HEK293T (cell line): ENCODE data around the gene TCOF1.

Experiments used
- ARNT ChIP-seq: fragments of 450-650 bp; IDR thresholded peaks from 2 replicates; pipeline ENCODE4 v1.6.1; 2017; ENCODE audit warnings: mild to moderate bottlenecking
- BHLHE40 ChIP-seq: fragments of 450-650 bp; IDR thresholded peaks from 2 replicates; pipeline ENCODE4 v1.6.1; 2016; ENCODE audit warnings: mild to moderate bottlenecking, moderate library complexity, borderline replicate concordance
- FOXA1 ChIP-seq: fragments of 450-650 bp; IDR thresholded peaks from 2 replicates; pipeline ENCODE4 v1.6.1; 2016; ENCODE audit warnings: mild to moderate bottlenecking
- FOXK2 ChIP-seq: fragments of 450-650 bp; IDR thresholded peaks from 2 replicates; pipeline ENCODE4 v1.6.1; 2016; ENCODE audit warnings: mild to moderate bottlenecking
- FOXM1 ChIP-seq: fragments of 450-650 bp; IDR thresholded peaks from 2 replicates; pipeline ENCODE4 v1.6.1; 2017; ENCODE audit warnings: mild to moderate bottlenecking, borderline replicate concordance
- HDGF ChIP-seq: fragments of 450-650 bp; IDR thresholded peaks from 2 replicates; pipeline ENCODE4 v1.6.1; 2017; ENCODE audit warnings: antibody characterized with exemption, borderline replicate concordance
- L3MBTL2 ChIP-seq: fragments of 450-650 bp; conservative IDR thresholded peaks from 2 replicates; pipeline ENCODE4 v1.6.1; 2016; ENCODE audit warnings: mild to moderate bottlenecking
- LEF1 ChIP-seq: fragments of 450-650 bp; IDR thresholded peaks from 2 replicates; pipeline ENCODE4 v1.6.1; 2017; ENCODE audit warnings: mild to moderate bottlenecking, borderline replicate concordance
- NFRKB ChIP-seq: fragments of 450-650 bp; IDR thresholded peaks from 2 replicates; pipeline ENCODE4 v1.6.1; 2016; ENCODE audit warnings: mild to moderate bottlenecking, moderate library complexity
- SP1 ChIP-seq: fragments of 450-650 bp; IDR thresholded peaks from 2 replicates; pipeline ENCODE4 v1.6.1; 2017
- SUZ12 ChIP-seq: fragments of 450-650 bp; IDR thresholded peaks from 2 replicates; pipeline ENCODE4 v1.6.1; 2016; ENCODE audit warnings: mild to moderate bottlenecking
- TARDBP ChIP-seq: fragments of 450-650 bp; IDR thresholded peaks from 2 replicates; pipeline ENCODE4 v1.6.1; 2016

GRCh38 chr5:150313921-150314716 is 43.4 kb upstream of the TCOF1 start:
- TF ChIP-seq HDGF (no peak), SUZ12 (no peak), SP1 (no peak), L3MBTL2 (no peak), FOXK2 (no peak), FOXA1 (no peak), NFRKB (no peak), TARDBP (no peak), LEF1 (no peak), ARNT (no peak), FOXM1 (no peak), BHLHE40 (no peak)
